A549 (cell line): Measurements from ENCODE around the gene ANKS1B. TPM values are rescaled to one million over a fixed set of nuclear protein-coding genes. Genes with fewer than 3 reads are reported as not detected.
A peak's percentile ranks its signal among the peaks of the same experiment; 100 is the strongest.

Experiments used
- ATAC-seq, 2 experiments: fragments of 200-7000 bp in 1 of 2; fragments of >200 bp in 1 of 2; cut with Nextera tagmentation in 1 of 2; cut with Tn5 transposase in 1 of 2; 3 replicates each; pipeline versions ENCODE4 v1.8.0 to v1.9.1; 2018 to 2020; ENCODE audit warnings: mild to moderate bottlenecking in 1 of 2, moderate library complexity in 1 of 2
- CTCF ChIA-PET: fragments of 300-600 bp; sonication (Branson Sonifier 250); formaldehyde crosslinking; extraction: SDS; loops from one replicate; lab custom pipeline; 2021; ENCODE audit warnings: antibody characterized with exemption, inconsistent platforms; lab: Yijun Ruan, JAX
- POLR2A ChIA-PET: fragments of 350-600 bp; formaldehyde crosslinking; extraction: SDS; loops from one replicate; lab custom pipeline; 2021; ENCODE audit warnings: antibody characterized with exemption, inconsistent platforms; lab: Yijun Ruan, JAX
- DNase-seq, 2 experiments: peaks; one replicate each; pipeline versions ENCODE4 v3.0.0 to v3.0.0-alpha.2; 2011 to 2016; ENCODE audit warnings: low read depth in 1 of 2, low spot score in 1 of 2
- FAIRE-seq: peaks from 2 replicates; lab custom pipeline; 2011; peaks lifted over from hg19 to GRCh38; lab: Jason Lieb, UNC
- H3K27ac ChIP-seq, 2 experiments: fragments of >200 bp; sonication (Bioruptor Twin); formaldehyde crosslinking; 3 replicates each; pipeline ENCODE4 v1.5.1; 2016 to 2017
- H3K4me1 ChIP-seq: fragments of >200 bp; sonication (Bioruptor Twin); formaldehyde crosslinking; 3 replicates; pipeline ENCODE4 v1.6.1; 2016
- H3K4me2 ChIP-seq: fragments of >200 bp; sonication (Bioruptor Twin); formaldehyde crosslinking; 3 replicates; pipeline ENCODE4 v1.6.1; 2016
- H3K4me3 ChIP-seq: fragments of >200 bp; sonication (Bioruptor Twin); formaldehyde crosslinking; 3 replicates; pipeline ENCODE4 v1.5.1; 2016
- H3K9me3 ChIP-seq: fragments of >200 bp; sonication (Bioruptor Twin); formaldehyde crosslinking; 3 replicates; pipeline ENCODE4 v1.6.1; 2016
- CBX2 ChIP-seq: fragments of 200-600 bp; sonication (generic); IDR thresholded peaks from 2 replicates; pipeline ENCODE4 v1.6.1; 2016; ENCODE audit warnings: low read depth, mild to moderate bottlenecking, borderline replicate concordance
- CHD4 ChIP-seq: fragments of 200-600 bp; sonication (generic); IDR thresholded peaks from 2 replicates; pipeline ENCODE4 v1.6.1; 2016; ENCODE audit warnings: antibody characterized with exemption, mild to moderate bottlenecking, borderline replicate concordance
- EHMT2 ChIP-seq: fragments of 200-600 bp; sonication (generic); IDR thresholded peaks from 2 replicates; pipeline ENCODE4 v1.6.1; 2016; ENCODE audit warnings: antibody characterized with exemption, low read depth, mild to moderate bottlenecking, moderate library complexity
- ESRRA ChIP-seq: fragments of 150-350 bp; IDR thresholded peaks from 2 replicates; pipeline ENCODE4 v1.6.1; 2014; ENCODE audit warnings: mild to moderate bottlenecking, low read length, borderline replicate concordance
- FOXS1 ChIP-seq: fragments of 250-450 bp; sonication (Bioruptor Pico); IDR thresholded peaks from 2 replicates; pipeline ENCODE4 v1.5.0; 2020; ENCODE audit warnings: mild to moderate bottlenecking, moderate library complexity
- HEYL ChIP-seq: fragments of 250-450 bp; sonication (Bioruptor Pico); IDR thresholded peaks from 2 replicates; pipeline ENCODE4 v1.8.0; 2021; ENCODE audit warnings: mild to moderate bottlenecking, moderate library complexity
- HOXA7 ChIP-seq: fragments of 250-450 bp; sonication (Bioruptor Pico); IDR thresholded peaks from 2 replicates; pipeline ENCODE4 v1.5.0; 2020; ENCODE audit warnings: mild to moderate bottlenecking, moderate library complexity
- HOXB13 ChIP-seq: fragments of 250-450 bp; sonication (Bioruptor Pico); IDR thresholded peaks from 2 replicates; pipeline ENCODE4 v1.5.0; 2020; ENCODE audit warnings: low read depth, mild to moderate bottlenecking, moderate library complexity
- JUN ChIP-seq, 2 experiments: fragments of >200 bp; sonication (Bioruptor Twin); formaldehyde crosslinking; IDR thresholded peaks; 2 replicates in 1 of 2; 3 replicates in 1 of 2; pipeline ENCODE4 v1.6.1; 2016 to 2017
- KDM1A ChIP-seq: fragments of 200-600 bp; sonication (generic); IDR thresholded peaks from 2 replicates; pipeline ENCODE4 v1.6.1; 2016; ENCODE audit warnings: low read depth, mild to moderate bottlenecking
- MAFK ChIP-seq: fragments of 450-650 bp; IDR thresholded peaks from 2 replicates; pipeline ENCODE4 v1.6.1; 2014; ENCODE audit not compliant: partially characterized antibody
- MAZ ChIP-seq: fragments of 150-350 bp; IDR thresholded peaks from 2 replicates; pipeline ENCODE4 v1.6.1; 2014; ENCODE audit warnings: antibody characterized with exemption, low read depth, low read length, borderline replicate concordance
- RAD21 ChIP-seq, 2 experiments: fragments of >200 bp in 1 of 2; sonication (Bioruptor Twin) in 1 of 2; formaldehyde crosslinking in 1 of 2; IDR thresholded peaks in 1 of 2; conservative IDR thresholded peaks in 1 of 2; 2 replicates in 1 of 2; 3 replicates in 1 of 2; pipeline ENCODE4 v1.6.1; 2012 to 2018; ENCODE audit warnings: inconsistent platforms in 1 of 2
- SMC3 ChIP-seq: fragments of >200 bp; sonication (Bioruptor Twin); formaldehyde crosslinking; IDR thresholded peaks from 3 replicates; pipeline ENCODE4 v1.6.1; 2018; ENCODE audit warnings: inconsistent platforms
- TP53 ChIP-seq: fragments of 250-450 bp; sonication (Bioruptor Pico); IDR thresholded peaks from 2 replicates; pipeline ENCODE4 v1.5.0; 2021; ENCODE audit warnings: mild to moderate bottlenecking, moderate library complexity
- ZC3H11A ChIP-seq: fragments of 450-650 bp; IDR thresholded peaks from 2 replicates; pipeline ENCODE4 v1.6.1; 2014; ENCODE audit warnings: antibody characterized with exemption, mild to moderate bottlenecking
- WGBS: methylation state at CpG from one replicate; pipeline ENCODE4 v1.1.6; 2017; ENCODE audit errors: missing lambda C conversion rate; 5-methylcytosine and 5-hydroxymethylcytosine counted together
- polyA plus RNA-seq, 4 experiments: library from polyadenylated mRNA; depleted of rRNA in 3 of 4; stranded (reverse); fragments of >200 nt; fragmentation: RNase III in 1 of 4; extraction: RNeasy Plus Mini Kit Qiagen cat#74134 plus additional on column Dnase treatment in 1 of 4; gene quantifications; 2 replicates in 3 of 4; 3 replicates in 1 of 4; pipeline ENCODE4 v1.2.3, GENCODE V29; 2011 to 2017
- TF ChIP-seq, protein P1 (sequence below): fragments of >200 bp; sonication (Bioruptor Twin); formaldehyde crosslinking; IDR thresholded peaks from 2 replicates; pipeline ENCODE4 v1.6.1; 2016
- TF ChIP-seq, protein P2 (sequence below): fragments of 200-600 bp; sonication (generic); IDR thresholded peaks from 2 replicates; pipeline ENCODE4 v1.6.1; 2016; ENCODE audit warnings: antibody characterized with exemption, mild to moderate bottlenecking, moderate library complexity
- TF ChIP-seq, protein P3 (sequence below): fragments of >200 bp; sonication (Bioruptor Twin); formaldehyde crosslinking; IDR thresholded peaks from 3 replicates; pipeline ENCODE4 v1.5.1; 2016
- TF ChIP-seq, protein P4 (sequence below): IDR thresholded peaks from 2 replicates; pipeline ENCODE4 v1.6.1; 2012

The ANKS1B gene
- polyA plus RNA-seq, 2 of the 4 experiments (the other 2 are of a cell fraction) = 1.5 to 2.2 TPM

DNA sequence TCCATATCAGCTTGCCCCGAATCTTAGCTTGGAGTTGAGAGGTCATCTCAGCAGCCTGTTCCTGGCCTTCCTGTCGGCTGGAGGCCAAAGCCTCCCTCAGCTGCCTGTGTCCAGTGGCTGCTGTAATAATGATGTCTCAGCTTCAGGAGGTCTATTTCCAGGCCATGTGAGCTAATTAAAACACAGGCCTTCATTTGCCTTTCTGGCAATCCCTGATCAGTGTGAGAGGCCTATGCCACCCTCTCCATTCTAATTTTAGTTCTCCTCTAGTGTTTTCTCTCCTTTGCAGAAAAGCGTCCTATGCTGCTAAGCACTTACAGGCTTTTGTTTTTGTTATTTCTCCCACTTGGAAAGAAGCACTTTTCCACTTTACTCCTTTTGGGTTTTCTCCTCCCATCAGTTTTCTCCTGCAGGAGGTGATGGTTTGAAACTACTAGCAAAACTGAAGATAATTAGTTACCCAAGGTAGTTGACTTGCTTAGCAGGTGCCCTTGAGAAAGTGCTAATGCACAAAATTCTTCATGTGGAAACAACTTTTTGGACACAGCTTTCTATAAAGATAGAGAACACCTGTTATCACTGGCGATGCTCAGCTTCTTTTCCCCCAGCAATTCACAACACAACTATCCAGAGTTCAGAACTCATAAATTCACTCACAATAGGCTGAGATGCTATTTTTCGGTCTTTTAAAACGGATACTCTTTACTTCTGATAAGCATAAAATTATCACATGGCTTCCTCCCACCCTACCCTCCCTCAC lies 592.5 kb downstream of the ANKS1B start (continued):
- TF ChIP-seq, protein P1, sequence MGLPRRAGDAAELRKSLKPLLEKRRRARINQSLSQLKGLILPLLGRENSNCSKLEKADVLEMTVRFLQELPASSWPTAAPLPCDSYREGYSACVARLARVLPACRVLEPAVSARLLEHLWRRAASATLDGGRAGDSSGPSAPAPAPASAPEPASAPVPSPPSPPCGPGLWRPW = no peak
- TF ChIP-seq MAFK (no peak), FOXS1 (no peak), ESRRA (no peak), HOXB13 (CRISPR knock-in tag) (no peak), TP53 (CRISPR knock-in tag) (no peak)

DNA sequence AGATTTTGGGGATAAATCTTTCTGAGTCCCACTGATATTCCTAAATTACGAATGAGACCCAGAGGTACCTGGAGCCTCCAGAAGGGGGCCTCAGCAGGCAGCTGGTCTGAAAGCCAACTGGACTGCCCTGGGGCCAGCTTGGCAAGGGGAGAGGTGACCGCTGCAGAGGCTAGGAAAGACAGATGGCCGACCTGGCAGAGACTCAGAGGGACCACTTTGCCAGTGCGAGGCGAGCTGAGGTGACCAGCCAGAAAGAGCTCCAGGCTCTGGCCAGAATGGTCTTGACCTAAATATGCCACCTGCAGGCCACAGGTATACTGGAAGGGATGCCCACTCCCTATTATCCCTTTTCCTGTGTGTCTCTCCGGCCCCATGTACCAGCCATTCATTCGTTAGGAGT lies 594.0 kb downstream of the ANKS1B start:
- no peaks in the 10 kb centered on the region for H3K4me1 ChIP-seq
- DNase-seq (peak; percentile 6 to 27), FAIRE-seq (no peak), ATAC-seq (peak; percentile 54 to 80)
- no peak overlapping the region for H3K4me3 ChIP-seq
- H3K27ac ChIP-seq = no peak overlapping the region
- POLR2A ChIA-PET = no interaction called here
- no peak overlapping the region for H3K4me2 ChIP-seq
- CTCF ChIA-PET = interaction anchor here (0.8 to 7.3 kb wide), 5 partner anchors 8 to 348 kb away, joined by 3 to 51 read pairs (median 6); no protein-coding TSS in a partner anchor
- H3K9me3 ChIP-seq = no peaks in the 10 kb centered on the region
- TF ChIP-seq CBX2 = no peak
- no peak for TF ChIP-seq HOXA7 (CRISPR knock-in tag)
- TF ChIP-seq, protein P1 = no peak
- no peak for TF ChIP-seq FOXS1
- TF ChIP-seq SMC3 = peak; percentile 30; the same call in 1 of the 3 replicates
- TF ChIP-seq CHD4 = no peak
- TF ChIP-seq MAZ = no peak
- no peak for TF ChIP-seq HEYL
- no peak for TF ChIP-seq EHMT2
- no peak for TF ChIP-seq ZC3H11A
- TF ChIP-seq, protein P2, sequence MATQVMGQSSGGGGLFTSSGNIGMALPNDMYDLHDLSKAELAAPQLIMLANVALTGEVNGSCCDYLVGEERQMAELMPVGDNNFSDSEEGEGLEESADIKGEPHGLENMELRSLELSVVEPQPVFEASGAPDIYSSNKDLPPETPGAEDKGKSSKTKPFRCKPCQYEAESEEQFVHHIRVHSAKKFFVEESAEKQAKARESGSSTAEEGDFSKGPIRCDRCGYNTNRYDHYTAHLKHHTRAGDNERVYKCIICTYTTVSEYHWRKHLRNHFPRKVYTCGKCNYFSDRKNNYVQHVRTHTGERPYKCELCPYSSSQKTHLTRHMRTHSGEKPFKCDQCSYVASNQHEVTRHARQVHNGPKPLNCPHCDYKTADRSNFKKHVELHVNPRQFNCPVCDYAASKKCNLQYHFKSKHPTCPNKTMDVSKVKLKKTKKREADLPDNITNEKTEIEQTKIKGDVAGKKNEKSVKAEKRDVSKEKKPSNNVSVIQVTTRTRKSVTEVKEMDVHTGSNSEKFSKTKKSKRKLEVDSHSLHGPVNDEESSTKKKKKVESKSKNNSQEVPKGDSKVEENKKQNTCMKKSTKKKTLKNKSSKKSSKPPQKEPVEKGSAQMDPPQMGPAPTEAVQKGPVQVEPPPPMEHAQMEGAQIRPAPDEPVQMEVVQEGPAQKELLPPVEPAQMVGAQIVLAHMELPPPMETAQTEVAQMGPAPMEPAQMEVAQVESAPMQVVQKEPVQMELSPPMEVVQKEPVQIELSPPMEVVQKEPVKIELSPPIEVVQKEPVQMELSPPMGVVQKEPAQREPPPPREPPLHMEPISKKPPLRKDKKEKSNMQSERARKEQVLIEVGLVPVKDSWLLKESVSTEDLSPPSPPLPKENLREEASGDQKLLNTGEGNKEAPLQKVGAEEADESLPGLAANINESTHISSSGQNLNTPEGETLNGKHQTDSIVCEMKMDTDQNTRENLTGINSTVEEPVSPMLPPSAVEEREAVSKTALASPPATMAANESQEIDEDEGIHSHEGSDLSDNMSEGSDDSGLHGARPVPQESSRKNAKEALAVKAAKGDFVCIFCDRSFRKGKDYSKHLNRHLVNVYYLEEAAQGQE = no peak
- TF ChIP-seq, protein P3, sequence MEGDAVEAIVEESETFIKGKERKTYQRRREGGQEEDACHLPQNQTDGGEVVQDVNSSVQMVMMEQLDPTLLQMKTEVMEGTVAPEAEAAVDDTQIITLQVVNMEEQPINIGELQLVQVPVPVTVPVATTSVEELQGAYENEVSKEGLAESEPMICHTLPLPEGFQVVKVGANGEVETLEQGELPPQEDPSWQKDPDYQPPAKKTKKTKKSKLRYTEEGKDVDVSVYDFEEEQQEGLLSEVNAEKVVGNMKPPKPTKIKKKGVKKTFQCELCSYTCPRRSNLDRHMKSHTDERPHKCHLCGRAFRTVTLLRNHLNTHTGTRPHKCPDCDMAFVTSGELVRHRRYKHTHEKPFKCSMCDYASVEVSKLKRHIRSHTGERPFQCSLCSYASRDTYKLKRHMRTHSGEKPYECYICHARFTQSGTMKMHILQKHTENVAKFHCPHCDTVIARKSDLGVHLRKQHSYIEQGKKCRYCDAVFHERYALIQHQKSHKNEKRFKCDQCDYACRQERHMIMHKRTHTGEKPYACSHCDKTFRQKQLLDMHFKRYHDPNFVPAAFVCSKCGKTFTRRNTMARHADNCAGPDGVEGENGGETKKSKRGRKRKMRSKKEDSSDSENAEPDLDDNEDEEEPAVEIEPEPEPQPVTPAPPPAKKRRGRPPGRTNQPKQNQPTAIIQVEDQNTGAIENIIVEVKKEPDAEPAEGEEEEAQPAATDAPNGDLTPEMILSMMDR = peak; percentile 23; the same call in 1 of the 3 replicates
- no peak for TF ChIP-seq JUN (IDR thresholded peaks at IDR 0.05)
- TF ChIP-seq, protein P4, sequence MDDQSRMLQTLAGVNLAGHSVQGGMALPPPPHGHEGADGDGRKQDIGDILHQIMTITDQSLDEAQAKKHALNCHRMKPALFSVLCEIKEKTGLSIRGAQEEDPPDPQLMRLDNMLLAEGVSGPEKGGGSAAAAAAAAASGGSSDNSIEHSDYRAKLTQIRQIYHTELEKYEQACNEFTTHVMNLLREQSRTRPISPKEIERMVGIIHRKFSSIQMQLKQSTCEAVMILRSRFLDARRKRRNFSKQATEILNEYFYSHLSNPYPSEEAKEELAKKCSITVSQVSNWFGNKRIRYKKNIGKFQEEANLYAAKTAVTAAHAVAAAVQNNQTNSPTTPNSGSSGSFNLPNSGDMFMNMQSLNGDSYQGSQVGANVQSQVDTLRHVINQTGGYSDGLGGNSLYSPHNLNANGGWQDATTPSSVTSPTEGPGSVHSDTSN = no peak
- TF ChIP-seq RAD21 (conservative IDR thresholded peaks at IDR 0.05 in 1 of 2, IDR thresholded peaks at IDR 0.05 in 1 of 2) = peak; percentile 33 to 52; a peak in 3 of 5 replicates
- TF ChIP-seq KDM1A = no peak
- TF ChIP-seq, all 56 proteins: peak for 3
- WGBS = 37% methylated on average over 4 of the region's 7 CpGs
